Measurements from ENCODE around the gene GRID1.

Gene GRID1

GRCh38 chr10:86192691-86193090, 173.9 kb downstream of the GRID1 start:
- ChIA-PET POLR2A (no interaction called here), CTCF (no interaction called here)
- no peaks in the 10 kb centered on the region for H3K4me1 ChIP-seq (ENCODE audit: control insufficient read depth, insufficient read depth, low read length)
- no peak overlapping the region for H3K27ac ChIP-seq (ENCODE audit: extremely low read depth, low read depth, low read length)
- TF ChIP-seq INSM2 (tag by site-specific recombination; IDR thresholded peaks at IDR 0.05) (no peak), ZNF548 (tag by site-specific recombination; IDR thresholded peaks at IDR 0.05) (no peak), ZSCAN16 (tag by site-specific recombination; IDR thresholded peaks at IDR 0.05) (no peak), ZNF692 (tag by site-specific recombination; IDR thresholded peaks at IDR 0.05) (no peak), FEZF1 (tag by site-specific recombination; IDR thresholded peaks at IDR 0.05) (no peak), ZBTB21 (tag by site-specific recombination; IDR thresholded peaks at IDR 0.05) (no peak), ZNF146 (tag by site-specific recombination; IDR thresholded peaks at IDR 0.05) (no peak), ZNF184 (tag by site-specific recombination; IDR thresholded peaks at IDR 0.05) (no peak)
- no peak overlapping the region for H3K4me3 ChIP-seq (ENCODE audit: low read depth, low read length)
- H3K36me3 ChIP-seq (ENCODE audit: control insufficient read depth in 2 of 2, insufficient read depth in 1 of 2, low read length in 2 of 2), result no peaks in the 10 kb centered on the region
- H3K9me3 ChIP-seq (ENCODE audit: control insufficient read depth, insufficient read depth, low read depth, low read length), result no peaks in the 10 kb centered on the region

- CTCF ChIA-PET, result no interaction called here
- POLR2A ChIA-PET, result no interaction called here
- no peaks in the 10 kb centered on the region for H3K4me1 ChIP-seq (ENCODE audit: control insufficient read depth, insufficient read depth, low read length)
- no peaks in the 10 kb centered on the region for H3K9me3 ChIP-seq (ENCODE audit: control insufficient read depth, insufficient read depth, low read depth, low read length)
- H3K4me3 ChIP-seq (ENCODE audit: low read depth, low read length), result no peak overlapping the region
- H3K27ac ChIP-seq (ENCODE audit: extremely low read depth, low read depth, low read length), result no peak overlapping the region
- no peaks in the 10 kb centered on the region for H3K36me3 ChIP-seq (ENCODE audit: control insufficient read depth in 2 of 2, insufficient read depth in 1 of 2, low read length in 2 of 2)
- TF ChIP-seq ZNF626 (tag by site-specific recombination; IDR thresholded peaks at IDR 0.05) (no peak), ZNF146 (tag by site-specific recombination; IDR thresholded peaks at IDR 0.05) (peak; percentile 95)
These were observed 174.4 kb downstream of the GRID1 start for GRCh38 chr10:86192147-86192546.

- Histone ChIP-seq H3K36me3 (ENCODE audit: control insufficient read depth in 2 of 2, insufficient read depth in 1 of 2, low read length in 2 of 2) (no peaks in the 10 kb centered on the region), H3K9me3 (ENCODE audit: control insufficient read depth, insufficient read depth, low read depth, low read length) (no peaks in the 10 kb centered on the region), H3K4me3 (ENCODE audit: low read depth, low read length) (no peak overlapping the region), H3K27ac (ENCODE audit: extremely low read depth, low read depth, low read length) (no peak overlapping the region), H3K4me1 (ENCODE audit: control insufficient read depth, insufficient read depth, low read length) (no peaks in the 10 kb centered on the region)
- ChIA-PET POLR2A (no interaction called here), CTCF (no interaction called here)
- TF ChIP-seq ZXDB (tag by site-specific recombination; IDR thresholded peaks at IDR 0.05) (no peak), ZNF670 (tag by site-specific recombination; IDR thresholded peaks at IDR 0.05; ENCODE audit: low read depth) (no peak), BCL11A (tag by site-specific recombination; IDR thresholded peaks at IDR 0.05; ENCODE audit: low read depth) (no peak), ZNF501 (tag by site-specific recombination; IDR thresholded peaks at IDR 0.05) (no peak), ZNF274 (IDR thresholded peaks at IDR 0.05; ENCODE audit: low read length) (no peak), ZNF274 (tag by site-specific recombination; IDR thresholded peaks at IDR 0.05; ENCODE audit: borderline replicate concordance) (no peak), ZNF391 (tag by site-specific recombination; IDR thresholded peaks at IDR 0.05; ENCODE audit: borderline replicate concordance, low read depth) (no peak), ZBTB20 (tag by site-specific recombination; IDR thresholded peaks at IDR 0.05) (no peak), HOXA7 (CRISPR knock-in tag; IDR thresholded peaks at IDR 0.05; ENCODE audit: borderline replicate concordance) (no peak), ZNF248 (tag by site-specific recombination; IDR thresholded peaks at IDR 0.05) (no peak), ZNF223 (tag by site-specific recombination; IDR thresholded peaks at IDR 0.05) (no peak), ZNF23 (tag by site-specific recombination; IDR thresholded peaks at IDR 0.05; ENCODE audit: borderline replicate concordance) (no peak), GLI4 (tag by site-specific recombination; IDR thresholded peaks at IDR 0.05) (no peak), GLIS1 (tag by site-specific recombination; IDR thresholded peaks at IDR 0.05) (no peak)
These were observed 174.9 kb downstream of the GRID1 start for GRCh38 chr10:86191686-86192085.
